ENCODE measurements around the gene HAVCR2.
"Not testable (repeated sequence)": the region's sequence is repeated elsewhere in the genome, so short reads cannot be mapped to it uniquely, and the experiment has no call there.

HAVCR2 gene

GRCh38 chr5:157049605-157050004 lies 59.2 kb downstream of the HAVCR2 start:
- no peak for DNase-seq (ENCODE audit: low read depth in 2 of 2)
- TF ChIP-seq CTCF (IDR thresholded peaks at IDR 0.05; ENCODE audit: low read depth, low read length): no peak
- H3K4me3 ChIP-seq (replicated peaks in 1 of 2; ENCODE audit: low read depth in 2 of 2, low read length in 2 of 2): no peak overlapping the region

GRCh38 chr5:157047898-157048297 lies 60.9 kb downstream of the HAVCR2 start:
- H3K4me3 ChIP-seq (replicated peaks in 1 of 2; ENCODE audit: low read depth in 2 of 2, low read length in 2 of 2): no peak overlapping the region

GRCh38 chr5:157047016-157047415 lies 61.8 kb downstream of the HAVCR2 start:
- not testable (repeated sequence) for DNase-seq (ENCODE audit: low read depth in 2 of 2); H3K4me3 ChIP-seq (replicated peaks in 1 of 2; ENCODE audit: low read depth in 2 of 2, low read length in 2 of 2)

More at GRCh38 chr5:157047898-157048297, 60.9 kb downstream of the HAVCR2 start:
- no peak for DNase-seq (ENCODE audit: low read depth in 2 of 2)
- no peak for TF ChIP-seq CTCF (IDR thresholded peaks at IDR 0.05; ENCODE audit: low read depth, low read length)

- DNase-seq (ENCODE audit: low read depth in 2 of 2): no peak
- H3K4me3 ChIP-seq (replicated peaks in 1 of 2; ENCODE audit: low read depth in 2 of 2, low read length in 2 of 2): no peak overlapping the region
- no peak for TF ChIP-seq CTCF (IDR thresholded peaks at IDR 0.05; ENCODE audit: low read depth, low read length)
Measured at GRCh38 chr5:157046041-157046440, 62.8 kb downstream of the HAVCR2 start.

GRCh38 chr5:157045601-157046000 lies 63.2 kb downstream of the HAVCR2 start:
- no peak for TF ChIP-seq CTCF (IDR thresholded peaks at IDR 0.05; ENCODE audit: low read depth, low read length)
- DNase-seq (ENCODE audit: low read depth in 2 of 2): no peak
- H3K4me3 ChIP-seq (replicated peaks in 1 of 2; ENCODE audit: low read depth in 2 of 2, low read length in 2 of 2): no peak overlapping the region

- no peak for TF ChIP-seq CTCF (IDR thresholded peaks at IDR 0.05; ENCODE audit: low read depth, low read length)
- no peak overlapping the region for H3K4me3 ChIP-seq (replicated peaks in 1 of 2; ENCODE audit: low read depth in 2 of 2, low read length in 2 of 2)
- DNase-seq (ENCODE audit: low read depth in 2 of 2): no peak
Measured at GRCh38 chr5:157038568-157039187, 70.2 kb downstream of the HAVCR2 start.
